HEK293 (cell line): ENCODE results near the gene ARG2.

ENCODE experiments used
- CTCF ChIA-PET: fragments of 350-600 bp; formaldehyde crosslinking; extraction: SDS; loops from one replicate; lab custom pipeline; 2021; ENCODE audit warnings: antibody characterized with exemption; lab: Yijun Ruan, JAX
- POLR2A ChIA-PET: fragments of 300-600 bp; formaldehyde crosslinking; extraction: SDS; loops from one replicate; lab custom pipeline; 2020; ENCODE audit warnings: antibody characterized with exemption, inconsistent platforms; lab: Yijun Ruan, JAX
- H3K27ac ChIP-seq: fragments of 200-500 bp; sonication (Bioruptor generic); 2 replicates; pipeline ENCODE4 v1.5.1; 2014; ENCODE audit warnings: low read depth, low read length, control low read depth, inconsistent platforms; ENCODE audit errors: extremely low read depth
- H3K36me3 ChIP-seq, 2 experiments: fragments of 200-500 bp in 1 of 2; sonication (Bioruptor generic) in 1 of 2; 1 replicate in 1 of 2; 2 replicates in 1 of 2; pipeline ENCODE4 v1.5.1; 2014 to 2017; ENCODE audit warnings: inconsistent platforms in 2 of 2, low read length in 2 of 2; ENCODE audit not compliant: control insufficient read depth in 2 of 2, insufficient read depth in 1 of 2
- H3K4me1 ChIP-seq: fragments of 200-500 bp; sonication (Bioruptor generic); 2 replicates; pipeline ENCODE4 v1.5.1; 2014; ENCODE audit warnings: mild to moderate bottlenecking, low read length, inconsistent platforms; ENCODE audit not compliant: control insufficient read depth, insufficient read depth
- H3K4me3 ChIP-seq: 2 replicates; pipeline ENCODE4 v1.5.1; 2011; ENCODE audit warnings: low read depth, mild to moderate bottlenecking, control low read depth, low read length, moderate library complexity
- H3K9me3 ChIP-seq: fragments of 200-500 bp; sonication (Bioruptor generic); 2 replicates; pipeline ENCODE4 v1.5.1; 2014; ENCODE audit warnings: low read depth, low read length, inconsistent platforms; ENCODE audit not compliant: control insufficient read depth, insufficient read depth
- GLIS2 ChIP-seq: fragments of 450-650 bp; formaldehyde crosslinking; IDR thresholded peaks from 2 replicates; pipeline ENCODE4 v1.5.1; 2016; ENCODE audit warnings: missing biosample characterization, missing genetic modification characterization
- HOXA7 ChIP-seq: sonication (generic); formaldehyde crosslinking; IDR thresholded peaks from 2 replicates; pipeline ENCODE4 v1.8.1; 2022; ENCODE audit warnings: missing genetic modification reagents, borderline replicate concordance
- KLF10 ChIP-seq: fragments of 450-650 bp; IDR thresholded peaks from 2 replicates; pipeline ENCODE4 v1.5.1; 2018; ENCODE audit warnings: missing biosample characterization, mild to moderate bottlenecking, missing genetic modification characterization
- PRDM2 ChIP-seq: fragments of 450-650 bp; formaldehyde crosslinking; IDR thresholded peaks from 2 replicates; pipeline ENCODE4 v1.5.1; 2016; ENCODE audit warnings: missing biosample characterization, missing genetic modification characterization, borderline replicate concordance
- ZBTB20 ChIP-seq: fragments of 450-650 bp; formaldehyde crosslinking; IDR thresholded peaks from 2 replicates; pipeline ENCODE4 v1.5.1; 2016; ENCODE audit warnings: missing biosample characterization, missing genetic modification characterization
- ZNF148 ChIP-seq: fragments of 450-650 bp; formaldehyde crosslinking; IDR thresholded peaks from 2 replicates; pipeline ENCODE4 v1.5.0; 2017; ENCODE audit warnings: missing biosample characterization, missing genetic modification characterization, borderline replicate concordance
- ZNF488 ChIP-seq: fragments of 450-650 bp; formaldehyde crosslinking; IDR thresholded peaks from 2 replicates; pipeline ENCODE4 v1.5.1; 2016; ENCODE audit warnings: missing biosample characterization, missing genetic modification characterization
- ZNF529 ChIP-seq: fragments of 450-650 bp; formaldehyde crosslinking; IDR thresholded peaks from 2 replicates; pipeline ENCODE4 v1.5.1; 2017; ENCODE audit warnings: missing genetic modification characterization, missing biosample characterization; ENCODE audit not compliant: insufficient replicate concordance
- ZNF580 ChIP-seq: fragments of 450-650 bp; formaldehyde crosslinking; IDR thresholded peaks from 2 replicates; pipeline ENCODE4 v1.5.1; 2016; ENCODE audit warnings: missing biosample characterization, missing genetic modification characterization
- ZNF626 ChIP-seq: fragments of 450-650 bp; sonication (Bioruptor Pico); formaldehyde crosslinking; IDR thresholded peaks from 2 replicates; pipeline ENCODE4 v1.5.1; 2018; ENCODE audit warnings: missing biosample characterization, missing genetic modification characterization, inconsistent platforms

The ARG2 gene

GRCh38 chr14:67573228-67574010 lies 46.3 kb upstream of the ARG2 start:
- no peak overlapping the region for H3K27ac ChIP-seq
- H3K9me3 ChIP-seq: no peaks in the 10 kb centered on the region
- no peak overlapping the region for H3K4me3 ChIP-seq
- H3K36me3 ChIP-seq: peaks cover 0 to 47% of the 10 kb centered on the region in 2 experiments; a peak in 1 of 3 replicates
- TF ChIP-seq HOXA7 (CRISPR knock-in tag) (no peak), ZNF580 (tag by site-specific recombination) (no peak), GLIS2 (tag by site-specific recombination) (no peak)
- no peaks in the 10 kb centered on the region for H3K4me1 ChIP-seq
- ChIA-PET CTCF (interaction anchor here (0.6 to 9.4 kb wide), 5 partner anchors 11 to 145 kb away, joined by 3 to 143 read pairs (median 7); no protein-coding TSS in a partner anchor), POLR2A (no interaction called here)

- CTCF ChIA-PET: interaction anchor here (1.0 kb wide), 1 partner anchor 10 kb away, joined by 4 read pairs; no protein-coding TSS in a partner anchor
- TF ChIP-seq ZNF148 (tag by site-specific recombination) (no peak), ZNF488 (tag by site-specific recombination) (no peak), ZBTB20 (tag by site-specific recombination) (no peak), ZNF626 (tag by site-specific recombination) (no peak)
- TF ChIP-seq, all 188 proteins: peak for 0
- Histone ChIP-seq H3K4me1 (no peaks in the 10 kb centered on the region), H3K36me3 (peaks cover 0 to 55% of the 10 kb centered on the region in 2 experiments; a peak in 1 of 3 replicates), H3K4me3 (no peak overlapping the region), H3K27ac (no peak overlapping the region), H3K9me3 (no peaks in the 10 kb centered on the region)
- POLR2A ChIA-PET: no interaction called here
These were observed 45.6 kb upstream of the ARG2 start for GRCh38 chr14:67574156-67574555.

- ChIA-PET POLR2A (no interaction called here), CTCF (interaction anchor here (0.9 to 1.0 kb wide), 2 partner anchors 9 to 147 kb away, joined by 3 to 4 read pairs; no protein-coding TSS in a partner anchor)
- no peak for TF ChIP-seq PRDM2 (tag by site-specific recombination)
- TF ChIP-seq ZNF529 (tag by site-specific recombination): no peak
- TF ChIP-seq KLF10 (tag by site-specific recombination): no peak
- peaks cover 0 to 61% of the 10 kb centered on the region in 2 experiments; a peak in 1 of 3 replicates for H3K36me3 ChIP-seq
- no peaks in the 10 kb centered on the region for H3K9me3 ChIP-seq
- no peaks in the 10 kb centered on the region for H3K4me1 ChIP-seq
- no peak overlapping the region for H3K27ac ChIP-seq
- H3K4me3 ChIP-seq: no peak overlapping the region
These were observed 44.9 kb upstream of the ARG2 start for GRCh38 chr14:67574806-67575205.
